Right cardiac atrium (tissue), 5 donors: Measurements from ENCODE around the gene GRID2IP. TPM values are rescaled to one million over a fixed set of nuclear protein-coding genes. Genes with fewer than 3 reads are reported as not detected.
"Not testable (repeated sequence)": the region's sequence is repeated elsewhere in the genome, so short reads cannot be mapped to it uniquely, and the experiment has no call there.

ENCODE experiments used
- ATAC-seq, 2 donors: fragments of 200-7000 bp; cut with Tn5 transposase; one replicate each; pipeline versions ENCODE4 v1.8.0 to v1.9.1; 2020; ENCODE audit warnings: moderate library complexity in 2 of 2, mild to moderate bottlenecking in 1 of 2
- DNase-seq, 3 donors: peaks; one replicate each; pipeline ENCODE4 v3.0.0-alpha.2; 2020
- H3K27ac ChIP-seq: one replicate; pipeline ENCODE4 v1.5.1; 2013; ENCODE audit warnings: mild to moderate bottlenecking, low read length, control low read depth, moderate library complexity
- H3K27me3 ChIP-seq: one replicate; pipeline ENCODE4 v1.6.1; 2013; ENCODE audit not compliant: control insufficient read depth, insufficient read depth
- H3K4me1 ChIP-seq: one replicate; pipeline ENCODE4 v1.6.1; 2013; ENCODE audit warnings: low read length; ENCODE audit not compliant: control insufficient read depth, insufficient read depth
- H3K4me3 ChIP-seq: one replicate; pipeline ENCODE4 v1.5.1; 2013; ENCODE audit warnings: low read length, control low read depth
- H3K9me3 ChIP-seq: one replicate; pipeline ENCODE4 v1.6.1; 2013; ENCODE audit warnings: low read length; ENCODE audit not compliant: control insufficient read depth
- WGBS: extraction: QIAGEN DNeasy Blood & Tissue Kit; methylation state at CpG from one replicate; pipeline ENCODE4 v1.1.7; 2013; 5-methylcytosine and 5-hydroxymethylcytosine counted together
- intact Hi-C, 4 donors: fragments of 100-400 bp; cut with DNase I; formaldehyde crosslinking; loops; one replicate each; pipeline versions ENCODE4 v1.11.0 to v1.14.0; 2022 to 2023
- polyA plus RNA-seq: library from polyadenylated mRNA; stranded (reverse); fragments of 200-250 nt; gene quantifications from one replicate; pipeline ENCODE4 v1.2.3, GENCODE V29; 2013
- total RNA-seq, 4 donors: library from RNA; stranded (reverse); fragmentation: NEBNext Ultra II Directional; extraction: Animal tissue kit (Norgen Biotek cat#: 25700); gene quantifications; one replicate each; pipeline ENCODE4 v1.2.1, GENCODE V29; 2021
- donor health status: healthy with polysubstance abuse.
- donor health status: DM: no; HTN: yes; CAD: no.
- donor health status: DM: no; HTN: no; CAD: no.
- donor health status: DM: no; HTN: yes; CAD: no; lungs with severe emphysema.
- donor health status: DM: yes; HTN: yes; CAD: no.

The GRID2IP gene
- total and polyA plus RNA-seq, 5 donors = 0.05 to 0.20 (median 0.09) TPM; not detected in 2

- no peaks in the 10 kb centered on the region for H3K9me3 ChIP-seq
- no peaks in the 10 kb centered on the region for H3K4me1 ChIP-seq
- H3K27me3 ChIP-seq = no peaks in the 10 kb centered on the region
- H3K4me3 ChIP-seq = peak within 1 kb of the TSS; percentile 92
- DNase-seq (peak; percentile 96 to 97 (median 96)), ATAC-seq (peak; percentile 99)
- H3K27ac ChIP-seq = peak within 1 kb of the TSS; percentile 86
- intact Hi-C loops = no loop called here
- 16% methylated on average over 51 of the region's 51 CpGs for WGBS
These were observed 26.3 kb upstream of the GRID2IP start, which contains the start of gene ZDHHC4 for GRCh38 chr7:6577369-6578113. Gene ZDHHC4, plus strand, starts transcription at chr7:6577454. Its CDS starts 3,108 bp downstream, at chr7:6580562.

GRCh38 chr7:6576867-6577368 lies 25.7 kb upstream of the GRID2IP start:
- H3K4me1 ChIP-seq, H3K27me3 ChIP-seq, H3K9me3 ChIP-seq, intact Hi-C loops, ATAC-seq: not testable (repeated sequence)
- peak overlapping the region; percentile 92 for H3K4me3 ChIP-seq
- peak overlapping the region; percentile 75 for H3K27ac ChIP-seq
- WGBS = 12% methylated on average over 14 of the region's 14 CpGs
- DNase-seq = peak in 1 of 3 donors; percentile 44

GRCh38 chr7:6576024-6576866 lies 25.0 kb upstream of the GRID2IP start:
- Histone ChIP-seq H3K9me3 (no peaks in the 10 kb centered on the region), H3K4me1 (no peaks in the 10 kb centered on the region), H3K27ac (peak overlapping the region; percentile 75), H3K27me3 (no peaks in the 10 kb centered on the region), H3K4me3 (peak overlapping the region; percentile 92)
- WGBS = 74% methylated on average over 14 of the region's 14 CpGs
- ATAC-seq (no peak), DNase-seq (peak in 1 of 3 donors; percentile 32)
- intact Hi-C loops = no loop called here

GRCh38 chr7:6575281-6576023 lies 24.2 kb upstream of the GRID2IP start:
- Histone ChIP-seq H3K4me1 (no peaks in the 10 kb centered on the region), H3K27ac (no peak overlapping the region), H3K27me3 (no peaks in the 10 kb centered on the region), H3K4me3 (no peak overlapping the region), H3K9me3 (no peaks in the 10 kb centered on the region)
- intact Hi-C loops = no loop called here
- 72% methylated on average over 9 of the region's 9 CpGs for WGBS
- ATAC-seq (no peak), DNase-seq (peak in 1 of 3 donors; percentile 19)

- Histone ChIP-seq H3K4me3 (no peak overlapping the region), H3K27me3 (no peaks in the 10 kb centered on the region), H3K4me1 (no peaks in the 10 kb centered on the region), H3K9me3 (no peaks in the 10 kb centered on the region), H3K27ac (no peak overlapping the region)
- WGBS = 66% methylated on average over 7 of the region's 7 CpGs
- no peak for DNase-seq
- no peak for ATAC-seq
- intact Hi-C loops = no loop called here
These were observed 20.0 kb upstream of the GRID2IP start for GRCh38 chr7:6571160-6571779.

- H3K27ac ChIP-seq = no peak overlapping the region
- H3K9me3 ChIP-seq = no peaks in the 10 kb centered on the region
- no peak overlapping the region for H3K4me3 ChIP-seq
- H3K27me3 ChIP-seq = no peaks in the 10 kb centered on the region
- ATAC-seq (no peak), DNase-seq (no peak)
- H3K4me1 ChIP-seq = no peaks in the 10 kb centered on the region
- intact Hi-C loops = no loop called here
- WGBS = 89% methylated on average over 3 of the region's 3 CpGs
These were observed 16.6 kb upstream of the GRID2IP start for GRCh38 chr7:6567886-6568285.

- DNase-seq (no peak), ATAC-seq (no peak)
- intact Hi-C loops = no loop called here
- no peaks in the 10 kb centered on the region for H3K27me3 ChIP-seq
- H3K4me3 ChIP-seq = no peak overlapping the region
- H3K9me3 ChIP-seq = no peaks in the 10 kb centered on the region
- no peaks in the 10 kb centered on the region for H3K4me1 ChIP-seq
- no peak overlapping the region for H3K27ac ChIP-seq
- 86% methylated on average over 4 of the region's 4 CpGs for WGBS
These were observed 14.4 kb upstream of the GRID2IP start for GRCh38 chr7:6565655-6566054.

- intact Hi-C loops = no loop called here
- Histone ChIP-seq H3K4me3 (no peak overlapping the region), H3K4me1 (no peaks in the 10 kb centered on the region), H3K9me3 (no peaks in the 10 kb centered on the region), H3K27ac (no peak overlapping the region), H3K27me3 (no peaks in the 10 kb centered on the region)
- WGBS = 59% methylated on average over 12 of the region's 12 CpGs
- DNase-seq (peak; percentile 65 to 84 (median 80)), ATAC-seq (peak; percentile 83 to 84)
These were observed 12.9 kb upstream of the GRID2IP start for GRCh38 chr7:6563936-6564770.

GRCh38 chr7:6562106-6562505 lies 10.8 kb upstream of the GRID2IP start:
- no peak for ATAC-seq
- WGBS = 89% methylated on average over 1 of the region's 1 CpG
- intact Hi-C loops = no loop called here

GRCh38 chr7:6559896-6560295 lies 8.6 kb upstream of the GRID2IP start:
- Histone ChIP-seq H3K4me3 (no peak overlapping the region), H3K27me3 (no peaks in the 10 kb centered on the region), H3K27ac (no peak overlapping the region), H3K4me1 (no peaks in the 10 kb centered on the region), H3K9me3 (no peaks in the 10 kb centered on the region)
- intact Hi-C loops = no loop called here
- WGBS = 35% methylated on average over 3 of the region's 3 CpGs
- ATAC-seq (no peak), DNase-seq (peak in 1 of 3 donors; percentile 1)

More at GRCh38 chr7:6562106-6562505, 10.8 kb upstream of the GRID2IP start:
- Histone ChIP-seq H3K9me3 (no peaks in the 10 kb centered on the region), H3K27ac (no peak overlapping the region), H3K27me3 (no peaks in the 10 kb centered on the region), H3K4me3 (no peak overlapping the region), H3K4me1 (no peaks in the 10 kb centered on the region)
- no peak for DNase-seq
